CD4-positive, alpha-beta memory T cell (primary cell): ENCODE measurements around the gene ASAH2B. TPM values are rescaled to one million over a fixed set of nuclear protein-coding genes. Genes with fewer than 3 reads are reported as not detected.
"Not testable (repeated sequence)": the region's sequence is repeated elsewhere in the genome, so short reads cannot be mapped to it uniquely, and the experiment has no call there.

Source experiments
- CTCF ChIA-PET: fragments of 350-600 bp; sonication (Branson Sonifier 250); formaldehyde crosslinking; loops from one replicate; lab custom pipeline; 2021; ENCODE audit warnings: inconsistent platforms; ENCODE audit not compliant: partially characterized antibody; lab: Charles Lee
- POLR2A ChIA-PET: fragments of 350-600 bp; sonication (Branson Sonifier 250); formaldehyde crosslinking; loops from one replicate; lab custom pipeline; 2021; ENCODE audit not compliant: partially characterized antibody; lab: Charles Lee
- DNase-seq, 5 donors: peaks; one replicate each; pipeline versions ENCODE4 v3.0.0 to v3.0.0-alpha.2; 2020 to 2022; ENCODE audit warnings: mixed read lengths in 1 of 5
- H3K27ac ChIP-seq: one replicate; pipeline ENCODE4 v1.7.0; 2013; ENCODE audit warnings: low read depth, low read length
- H3K27me3 ChIP-seq: 2 replicates; pipeline ENCODE4 v1.7.0; 2013; ENCODE audit warnings: mild to moderate bottlenecking, low read length, moderate library complexity; ENCODE audit not compliant: insufficient read depth
- H3K36me3 ChIP-seq: 2 replicates; pipeline ENCODE4 v1.7.0; 2013; ENCODE audit warnings: mild to moderate bottlenecking, low read length, moderate library complexity; ENCODE audit not compliant: insufficient read depth
- H3K4me1 ChIP-seq: 2 replicates; pipeline ENCODE4 v1.7.0; 2013; ENCODE audit warnings: mild to moderate bottlenecking, low read length, moderate library complexity; ENCODE audit not compliant: insufficient read depth
- H3K4me3 ChIP-seq, 2 donors: one replicate each; pipeline ENCODE4 v1.7.0; 2013; ENCODE audit warnings: low read length in 2 of 2, mild to moderate bottlenecking in 1 of 2
- H3K9me3 ChIP-seq, 2 donors: one replicate each; pipeline ENCODE4 v1.7.0; 2013; ENCODE audit warnings: low read length in 2 of 2, control low read depth in 1 of 2; ENCODE audit not compliant: control insufficient read depth in 1 of 2
- H3K27ac Mint-ChIP-seq, 7 donors: one replicate each; pipeline ENCODE4 v1.8.0; 2020 to 2021; ENCODE audit warnings: mixed read lengths in 7 of 7, mild to moderate bottlenecking in 6 of 7, inconsistent platforms in 3 of 7, moderate library complexity in 3 of 7
- H3K27me3 Mint-ChIP-seq, 2 donors: one replicate each; pipeline ENCODE4 v1.8.0; 2020 to 2021; ENCODE audit warnings: mixed read lengths in 2 of 2
- H3K36me3 Mint-ChIP-seq, 2 donors: one replicate each; pipeline ENCODE4 v1.8.0; 2020 to 2021; ENCODE audit warnings: mixed read lengths in 2 of 2, inconsistent platforms in 1 of 2, mild to moderate bottlenecking in 1 of 2
- H3K4me1 Mint-ChIP-seq, 4 donors: one replicate each; pipeline ENCODE4 v1.8.0; 2020 to 2021; ENCODE audit warnings: mixed read lengths in 4 of 4, mild to moderate bottlenecking in 1 of 4
- H3K4me3 Mint-ChIP-seq, 8 donors: one replicate each; pipeline ENCODE4 v1.8.0; 2020 to 2021; ENCODE audit warnings: mixed read lengths in 8 of 8, mild to moderate bottlenecking in 7 of 8, moderate library complexity in 6 of 8, inconsistent platforms in 3 of 8
- H3K9me3 Mint-ChIP-seq, 8 donors: one replicate each; pipeline ENCODE4 v1.8.0; 2020 to 2021; ENCODE audit warnings: mixed read lengths in 8 of 8, mild to moderate bottlenecking in 5 of 8, inconsistent platforms in 3 of 8, moderate library complexity in 1 of 8
- intact Hi-C: fragments of 100-400 bp; cut with micrococcal nuclease; formaldehyde crosslinking; loops from one replicate; pipeline ENCODE4 v1.15.1; 2023
- polyA plus RNA-seq, 2 donors: library from polyadenylated mRNA; unstranded; fragments of 300-500 nt; fragmentation: Illumina TruSeq; gene quantifications; one replicate each; pipeline ENCODE4 v1.2.3, GENCODE V29; 2021
- total RNA-seq, 2 experiments: library from RNA; stranded (reverse); gene quantifications; one replicate each; pipeline ENCODE4 v1.2.3, GENCODE V29; 2021

Gene ASAH2B
- total RNA-seq (1 to 10 TPM; 2.8 to 2.9 TPM), polyA plus RNA-seq (1 to 10 TPM; 1.9 to 3.1 TPM)

DNA sequence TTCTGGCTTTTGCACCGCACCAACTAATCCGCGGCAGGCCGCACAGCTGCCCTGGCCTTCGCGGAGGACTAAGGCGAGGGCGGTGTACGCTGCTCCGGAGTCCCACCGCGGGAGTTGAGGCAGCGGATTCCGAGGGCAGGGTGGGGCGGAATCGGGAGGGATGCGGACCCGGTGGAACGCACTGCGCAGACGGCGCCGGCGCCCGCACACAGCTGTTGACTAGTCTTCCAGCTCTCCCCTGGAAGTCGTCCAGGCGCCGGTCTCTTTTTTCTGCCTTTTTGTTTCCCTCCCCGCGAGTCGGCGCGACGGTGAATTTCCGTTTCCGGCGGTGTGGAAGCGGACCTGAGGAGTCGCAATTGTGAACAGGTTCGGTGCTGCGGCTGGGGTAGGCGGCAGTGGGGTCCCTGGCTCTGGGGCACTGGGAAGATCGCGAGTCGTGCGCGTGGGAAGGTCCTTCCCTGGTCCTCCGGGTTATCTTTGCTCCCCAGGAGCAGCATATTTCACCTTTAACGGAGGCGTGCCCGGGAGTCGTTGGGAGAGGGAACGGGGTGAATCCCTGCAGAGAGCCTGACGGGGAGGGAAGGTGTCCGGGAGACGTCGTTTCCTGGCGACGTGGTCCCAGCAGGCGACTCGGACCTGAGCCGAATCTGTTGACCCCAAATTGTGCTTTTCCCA, at the start of gene ASAH2B:
ASAH2B (plus strand) TSS at position 319 of the 675 bp plus-strand sequence. CDS start 5,195 bp downstream, outside the sequence.
- Mint-ChIP-seq H3K4me3 (peak within 1 kb of the TSS; percentile 94 to 99 (median 98)), H3K27me3 (no peaks in the 10 kb centered on the region), H3K9me3 (no peaks in the 10 kb centered on the region), H3K36me3 (peaks cover 0 to 8% of the 10 kb centered on the region in 2 donors), H3K27ac (peak within 1 kb of the TSS; percentile 71 to 97 (median 93)), H3K4me1 (peaks cover 17 to 37% (median 25%) of the 10 kb centered on the region in 4 donors)
- ChIA-PET CTCF (interaction anchor here (1.2 kb wide), 1 partner anchor 80 kb away, joined by 4 read pairs; no protein-coding TSS in a partner anchor), POLR2A (interaction anchor here (0.8 to 1.7 kb wide), 3 partner anchors 103 to 118 kb away, joined by 4 to 6 read pairs (median 5); no protein-coding TSS in a partner anchor)
- Histone ChIP-seq H3K27ac (peak within 1 kb of the TSS; percentile 50), H3K4me1 (peaks cover 11% of the 10 kb centered on the region), H3K4me3 (peak within 1 kb of the TSS; percentile 57 to 97), H3K36me3 (no peaks in the 10 kb centered on the region), H3K27me3 (no peaks in the 10 kb centered on the region), H3K9me3 (no peaks in the 10 kb centered on the region)
- intact Hi-C loops: loop anchor here (1.0 kb wide), 1 partner anchor 115 kb away; no protein-coding TSS in a partner anchor
- peak; percentile 68 to 75 (median 73) for DNase-seq

DNA sequence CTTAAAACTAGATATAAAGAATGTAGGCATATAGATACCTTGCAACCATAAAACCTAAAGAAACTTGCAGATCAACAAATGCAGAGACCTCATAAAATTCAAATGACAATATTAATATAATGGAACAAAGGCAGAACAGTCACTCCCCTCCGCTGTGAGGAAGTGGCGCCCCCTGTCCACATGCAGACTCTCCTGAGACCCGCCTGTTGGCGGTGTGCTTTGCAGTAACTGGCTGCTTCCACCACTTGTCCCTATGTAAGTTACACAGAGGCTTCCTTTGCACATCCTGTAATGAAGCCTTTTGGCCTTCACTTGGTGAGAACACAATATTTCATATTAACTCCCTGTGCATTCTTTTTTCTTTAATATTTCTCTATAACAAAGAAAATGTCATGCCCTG, 41.9 kb upstream of the ASAH2B start:
- H3K27me3 Mint-ChIP-seq, H3K4me1 ChIP-seq, H3K9me3 Mint-ChIP-seq, H3K36me3 ChIP-seq, H3K4me3 ChIP-seq, intact Hi-C loops, H3K9me3 ChIP-seq, POLR2A ChIA-PET, H3K36me3 Mint-ChIP-seq, CTCF ChIA-PET, H3K27ac ChIP-seq, H3K27ac Mint-ChIP-seq, H3K27me3 ChIP-seq, H3K4me1 Mint-ChIP-seq, DNase-seq, H3K4me3 Mint-ChIP-seq: not testable (repeated sequence)

DNA sequence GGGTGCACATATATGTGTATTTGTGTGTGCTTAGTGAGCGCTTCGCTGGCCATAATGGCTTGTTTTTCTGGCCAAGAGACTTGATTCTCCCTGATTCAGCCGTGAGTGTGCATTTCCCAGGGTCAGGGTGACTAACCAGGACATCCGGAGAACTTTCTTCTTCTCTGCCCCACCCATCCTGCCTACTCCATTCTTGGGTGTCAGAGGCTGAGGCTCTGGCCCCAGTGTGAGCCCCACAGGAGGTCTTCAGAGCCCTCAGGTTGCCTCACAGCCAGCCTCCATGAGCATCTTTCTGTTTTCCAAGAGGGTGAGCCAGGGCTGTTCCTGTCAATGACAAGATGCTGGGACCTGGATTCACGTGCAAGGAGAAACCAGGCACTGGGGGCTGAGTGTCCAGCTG, 37.8 kb upstream of the ASAH2B start:
- H3K27ac ChIP-seq, H3K9me3 Mint-ChIP-seq, H3K27me3 ChIP-seq, intact Hi-C loops, H3K4me3 ChIP-seq, H3K27ac Mint-ChIP-seq, H3K36me3 ChIP-seq, H3K4me3 Mint-ChIP-seq, CTCF ChIA-PET, H3K4me1 ChIP-seq, H3K27me3 Mint-ChIP-seq, H3K36me3 Mint-ChIP-seq, H3K9me3 ChIP-seq, POLR2A ChIA-PET, DNase-seq, H3K4me1 Mint-ChIP-seq: not testable (repeated sequence)

DNA sequence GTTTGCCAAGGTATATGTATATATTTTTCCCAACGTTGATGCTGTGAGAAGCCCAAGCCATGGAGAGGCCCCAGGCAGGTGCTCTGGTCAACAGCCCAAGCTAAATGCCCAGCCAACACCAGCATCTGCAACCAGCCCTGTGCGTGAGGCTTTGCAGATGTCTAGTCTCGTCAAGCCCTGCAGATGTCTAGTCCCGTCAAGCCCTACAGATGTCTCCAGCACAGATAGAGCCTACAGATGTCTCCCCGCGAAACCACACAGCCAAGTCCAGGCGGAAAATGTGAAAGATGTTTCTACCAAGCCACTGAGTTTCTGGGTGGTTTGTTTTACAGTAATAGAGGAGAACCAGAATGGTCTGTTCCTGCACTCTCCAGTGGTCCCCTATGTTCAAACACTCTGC, 36.7 kb upstream of the ASAH2B start:
- H3K9me3 Mint-ChIP-seq, H3K4me3 ChIP-seq, H3K27me3 Mint-ChIP-seq, H3K36me3 Mint-ChIP-seq, DNase-seq, POLR2A ChIA-PET, intact Hi-C loops, H3K4me1 Mint-ChIP-seq, H3K27me3 ChIP-seq, H3K27ac Mint-ChIP-seq, CTCF ChIA-PET, H3K9me3 ChIP-seq, H3K36me3 ChIP-seq, H3K27ac ChIP-seq, H3K4me1 ChIP-seq, H3K4me3 Mint-ChIP-seq: not testable (repeated sequence)

DNA sequence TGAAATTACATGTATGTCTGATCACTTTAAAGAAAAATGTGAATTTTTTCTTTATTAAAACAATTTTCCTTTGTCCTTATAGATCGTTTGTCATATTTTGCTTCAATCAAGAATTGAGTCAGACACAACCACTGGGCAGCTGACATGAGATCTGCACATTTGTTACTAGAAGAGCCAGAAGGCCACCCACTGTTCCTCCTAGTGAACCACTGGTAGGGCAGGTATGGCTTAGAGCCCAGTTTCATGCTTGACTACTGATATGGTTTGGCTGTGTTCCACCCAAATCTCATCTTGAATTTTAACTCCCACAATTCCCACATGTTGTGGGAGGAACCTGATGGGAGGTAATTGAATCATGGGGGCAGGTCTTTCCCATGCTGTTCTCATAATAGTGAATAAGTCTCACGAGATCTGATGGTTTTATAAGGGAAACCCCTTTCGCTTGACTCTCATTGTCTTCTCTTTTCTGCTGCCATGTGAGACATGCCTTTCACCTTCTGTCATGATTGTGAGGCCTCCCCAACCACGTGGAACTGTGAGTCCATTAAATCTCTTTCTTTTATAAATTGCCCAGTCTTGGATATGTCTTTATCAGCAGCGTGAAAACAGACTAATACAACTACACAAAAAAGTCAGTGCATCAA, 35.2 kb upstream of the ASAH2B start:
- CTCF ChIA-PET, H3K27me3 Mint-ChIP-seq, intact Hi-C loops, H3K27ac Mint-ChIP-seq, POLR2A ChIA-PET, H3K36me3 Mint-ChIP-seq, H3K9me3 Mint-ChIP-seq, H3K4me3 ChIP-seq, H3K27ac ChIP-seq, DNase-seq, H3K9me3 ChIP-seq, H3K4me1 Mint-ChIP-seq, H3K4me1 ChIP-seq, H3K27me3 ChIP-seq, H3K4me3 Mint-ChIP-seq, H3K36me3 ChIP-seq: not testable (repeated sequence)

DNA sequence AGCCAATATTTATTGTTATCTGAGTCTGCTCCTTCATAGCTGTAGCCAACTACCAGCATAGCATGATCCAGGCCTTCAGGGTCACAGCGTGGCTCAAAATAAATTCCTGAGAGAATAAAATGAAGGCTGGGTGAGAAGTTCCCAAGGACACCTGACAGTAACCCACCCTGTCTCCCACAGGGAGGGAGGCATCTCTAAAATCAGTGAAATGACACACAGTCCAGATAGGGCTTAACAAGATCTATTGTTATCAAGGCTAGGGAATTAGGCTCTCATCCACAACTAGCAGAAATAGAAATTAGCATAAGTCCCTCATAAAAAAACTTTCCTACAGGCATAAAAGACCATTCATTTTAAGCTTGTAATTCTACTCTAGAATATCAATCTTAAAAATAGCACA, 33.7 kb upstream of the ASAH2B start:
- DNase-seq, H3K27me3 ChIP-seq, H3K27ac Mint-ChIP-seq, H3K27me3 Mint-ChIP-seq, intact Hi-C loops, POLR2A ChIA-PET, H3K4me1 ChIP-seq, H3K4me3 ChIP-seq, H3K36me3 ChIP-seq, CTCF ChIA-PET, H3K4me3 Mint-ChIP-seq, H3K4me1 Mint-ChIP-seq, H3K36me3 Mint-ChIP-seq, H3K9me3 ChIP-seq, H3K9me3 Mint-ChIP-seq, H3K27ac ChIP-seq: not testable (repeated sequence)

DNA sequence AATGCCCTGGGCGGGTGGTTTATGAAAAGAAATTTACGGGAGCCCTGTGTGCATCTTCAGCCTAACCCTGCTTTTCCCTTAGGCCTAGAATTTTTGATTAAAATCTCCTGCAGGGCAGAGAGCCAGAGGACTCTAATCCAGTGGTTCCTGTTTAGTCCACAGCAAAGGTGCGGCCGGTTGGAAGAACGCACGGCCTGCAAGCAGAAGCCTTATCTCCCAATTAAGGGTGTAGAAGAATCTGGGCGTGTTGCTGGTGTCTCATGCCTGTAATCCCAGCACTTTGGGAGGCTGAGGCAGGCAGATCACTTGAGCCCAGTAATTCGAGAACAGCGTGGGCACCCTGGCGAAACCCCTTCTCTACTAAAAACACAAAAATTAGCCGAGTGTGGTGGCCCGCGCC, 29.5 kb upstream of the ASAH2B start:
- POLR2A ChIA-PET, intact Hi-C loops, DNase-seq, H3K27ac Mint-ChIP-seq, H3K9me3 Mint-ChIP-seq, H3K36me3 ChIP-seq, H3K27me3 ChIP-seq, H3K36me3 Mint-ChIP-seq, H3K27me3 Mint-ChIP-seq, H3K4me1 ChIP-seq, H3K4me3 Mint-ChIP-seq, H3K27ac ChIP-seq, H3K4me3 ChIP-seq, CTCF ChIA-PET, H3K4me1 Mint-ChIP-seq, H3K9me3 ChIP-seq: not testable (repeated sequence)
